Measurements from ENCODE around the gene ASTN2. TPM values are rescaled to one million over a fixed set of nuclear protein-coding genes. Genes with fewer than 3 reads are reported as not detected.

The ASTN2 gene
- total RNA-seq, 1 donor from 2014 or later, result 0.53 TPM

GRCh38 chr9:116713271-116713670 is 701.6 kb downstream of the ASTN2 start:
- Histone ChIP-seq H3K4me3 (ENCODE audit: low read depth, low read length) (no peak overlapping the region), H3K27me3 (ENCODE audit: control insufficient read depth, insufficient read depth, low read length) (no peaks in the 10 kb centered on the region), H3K36me3 (ENCODE audit: control insufficient read depth, insufficient read depth, low read length) (no peaks in the 10 kb centered on the region)
- FAIRE-seq (no peak), DNase-seq (ENCODE audit: low read depth) (no peak)
- TF ChIP-seq CTCF (IDR thresholded peaks at IDR 0.05; ENCODE audit: insufficient read depth, low read length, severe bottlenecking), result no peak

- H3K4me3 ChIP-seq (ENCODE audit: low read depth, low read length), result no peak overlapping the region
- DNase-seq (ENCODE audit: low read depth) (no peak), FAIRE-seq (no peak)
- H3K36me3 ChIP-seq (ENCODE audit: control insufficient read depth, insufficient read depth, low read length), result no peaks in the 10 kb centered on the region
- no peak for TF ChIP-seq CTCF (IDR thresholded peaks at IDR 0.05; ENCODE audit: insufficient read depth, low read length, severe bottlenecking)
- no peaks in the 10 kb centered on the region for H3K27me3 ChIP-seq (ENCODE audit: control insufficient read depth, insufficient read depth, low read length)
These were observed 702.1 kb downstream of the ASTN2 start for GRCh38 chr9:116712781-116713180.

GRCh38 chr9:116706310-116707290 is 708.3 kb downstream of the ASTN2 start:
- Histone ChIP-seq H3K36me3 (ENCODE audit: control insufficient read depth, insufficient read depth, low read length) (no peaks in the 10 kb centered on the region), H3K27me3 (ENCODE audit: control insufficient read depth, insufficient read depth, low read length) (no peaks in the 10 kb centered on the region), H3K4me3 (ENCODE audit: low read depth, low read length) (no peak overlapping the region)
- TF ChIP-seq CTCF (IDR thresholded peaks at IDR 0.05; ENCODE audit: insufficient read depth, low read length, severe bottlenecking), result no peak
- no peak for DNase-seq (ENCODE audit: low read depth)
- no peak for FAIRE-seq

GRCh38 chr9:116705531-116705930 is 709.3 kb downstream of the ASTN2 start:
- no peaks in the 10 kb centered on the region for H3K36me3 ChIP-seq (ENCODE audit: control insufficient read depth, insufficient read depth, low read length)
- H3K4me3 ChIP-seq (ENCODE audit: low read depth, low read length), result no peak overlapping the region
- H3K27me3 ChIP-seq (ENCODE audit: control insufficient read depth, insufficient read depth, low read length), result no peaks in the 10 kb centered on the region
- FAIRE-seq (no peak), DNase-seq (ENCODE audit: low read depth) (no peak)
- TF ChIP-seq CTCF (IDR thresholded peaks at IDR 0.05; ENCODE audit: insufficient read depth, low read length, severe bottlenecking), result no peak

- Histone ChIP-seq H3K36me3 (ENCODE audit: control insufficient read depth, insufficient read depth, low read length) (peaks cover 3% of the 10 kb centered on the region), H3K27me3 (ENCODE audit: control insufficient read depth, insufficient read depth, low read length) (no peaks in the 10 kb centered on the region), H3K4me3 (ENCODE audit: low read depth, low read length) (no peak overlapping the region)
- DNase-seq (ENCODE audit: low read depth), result no peak
- no peak for FAIRE-seq
- no peak for TF ChIP-seq CTCF (IDR thresholded peaks at IDR 0.05; ENCODE audit: insufficient read depth, low read length, severe bottlenecking)
These were observed 710.4 kb downstream of the ASTN2 start for GRCh38 chr9:116704470-116704869.

Data from bronchial epithelial cell (primary cell).